IMR-90 (cell line): ENCODE results near the gene KDM6B. TPM values are rescaled to one million over a fixed set of nuclear protein-coding genes. Genes with fewer than 3 reads are reported as not detected.
A peak's percentile ranks its signal among the peaks of the same experiment; 100 is the strongest.

Experiments used
- ATAC-seq: fragments of 200-7000 bp; cut with Tn5 transposase; 2 replicates; pipeline ENCODE4 v1.9.1; 2020; ENCODE audit warnings: low read depth, mild to moderate bottlenecking, moderate library complexity
- BruUV-seq: library from RNA; stranded (reverse); fragments of 400-500 nt; replicated peaks from 2 replicates; lab custom pipeline; 2021; lab: Mats Ljungman, UMichigan
- CTCF ChIA-PET: fragments of 300-600 bp; formaldehyde crosslinking; extraction: SDS; loops from one replicate; lab custom pipeline; 2021; ENCODE audit warnings: antibody characterized with exemption; lab: Yijun Ruan, JAX
- POLR2A ChIA-PET: fragments of 300-600 bp; sonication (Branson Sonifier 250); formaldehyde crosslinking; loops from one replicate; lab custom pipeline; 2022; ENCODE audit warnings: antibody characterized with exemption; ENCODE audit not compliant: unreplicated experiment; lab: Charles Lee
- DNase-seq: peaks from one replicate; pipeline ENCODE4 v3.0.0; 2013
- H2AFZ ChIP-seq: replicated peaks from 2 replicates; pipeline ENCODE3; 2013; ENCODE audit warnings: low read length, mild to moderate bottlenecking; ENCODE audit not compliant: poor library complexity
- H2AK5ac ChIP-seq: 2 replicates; pipeline ENCODE4 v1.6.1; 2013; ENCODE audit warnings: low read depth, low read length, inconsistent platforms
- H2AK9ac ChIP-seq: replicated peaks from 2 replicates; pipeline ENCODE3; 2013; ENCODE audit warnings: mild to moderate bottlenecking, low read depth, low read length, moderate library complexity; ENCODE audit not compliant: poor library complexity
- H2BK120ac ChIP-seq: 2 replicates; pipeline ENCODE4 v1.6.1; 2013; ENCODE audit warnings: low read depth, low read length, inconsistent platforms
- H2BK15ac ChIP-seq: 3 replicates; pipeline ENCODE4 v1.6.1; 2013; ENCODE audit warnings: low read depth, low read length, inconsistent platforms
- H2BK20ac ChIP-seq: 2 replicates; pipeline ENCODE4 v1.6.1; 2013; ENCODE audit warnings: low read depth, mild to moderate bottlenecking, inconsistent platforms, low read length, moderate library complexity
- H2BK5ac ChIP-seq: 2 replicates; pipeline ENCODE4 v1.6.1; 2013; ENCODE audit warnings: mild to moderate bottlenecking, low read depth, low read length, inconsistent platforms; ENCODE audit not compliant: poor library complexity, severe bottlenecking
- H3K14ac ChIP-seq: replicated peaks from 2 replicates; pipeline ENCODE4 v1.6.1; 2013; ENCODE audit warnings: low read depth, low read length, inconsistent platforms
- H3K18ac ChIP-seq: 2 replicates; pipeline ENCODE4 v1.6.1; 2013; ENCODE audit warnings: low read depth, low read length, control low read depth
- H3K23ac ChIP-seq: 2 replicates; pipeline ENCODE4 v1.6.1; 2013; ENCODE audit warnings: low read depth, low read length, inconsistent platforms
- H3K27ac ChIP-seq: 2 replicates; pipeline ENCODE4 v1.5.1; 2013; ENCODE audit warnings: mild to moderate bottlenecking, control low read depth, low read length; ENCODE audit not compliant: insufficient read depth
- H3K27me3 ChIP-seq: 2 replicates; pipeline ENCODE4 v1.6.1; 2013; ENCODE audit warnings: low read length; ENCODE audit not compliant: control insufficient read depth, insufficient read depth
- H3K36me3 ChIP-seq: 2 replicates; pipeline ENCODE4 v1.6.1; 2013; ENCODE audit warnings: low read length, mixed read lengths; ENCODE audit not compliant: control insufficient read depth, insufficient read depth
- H3K4ac ChIP-seq: 2 replicates; pipeline ENCODE4 v1.6.1; 2013; ENCODE audit warnings: low read depth, low read length, inconsistent platforms
- H3K4me1 ChIP-seq: 2 replicates; pipeline ENCODE4 v1.6.1; 2013; ENCODE audit warnings: low read length, mixed read lengths; ENCODE audit not compliant: control insufficient read depth, insufficient read depth
- H3K4me2 ChIP-seq: 2 replicates; pipeline ENCODE4 v1.6.1; 2013; ENCODE audit warnings: low read depth, mild to moderate bottlenecking, control low read depth, low read length, moderate library complexity
- H3K4me3 ChIP-seq: 2 replicates; pipeline ENCODE4 v1.5.1; 2013; ENCODE audit warnings: low read depth, mild to moderate bottlenecking, control low read depth, low read length, moderate library complexity; ENCODE audit not compliant: insufficient read depth
- H3K56ac ChIP-seq: 2 replicates; pipeline ENCODE4 v1.6.1; 2013; ENCODE audit warnings: low read length, inconsistent platforms; ENCODE audit not compliant: insufficient read depth; ENCODE audit errors: extremely low read depth
- H3K79me1 ChIP-seq, 2 experiments: 2 replicates each; pipeline ENCODE4 v1.6.1; 2013; ENCODE audit warnings: low read length in 2 of 2, inconsistent platforms in 1 of 2, low read depth in 1 of 2
- H3K9ac ChIP-seq: 2 replicates; pipeline ENCODE4 v1.6.1; 2013; ENCODE audit warnings: low read depth, low read length, control low read depth
- H3K9me1 ChIP-seq: 2 replicates; pipeline ENCODE4 v1.6.1; 2013; ENCODE audit warnings: low read length, inconsistent platforms; ENCODE audit not compliant: insufficient read depth
- H3K9me3 ChIP-seq: 2 replicates; pipeline ENCODE4 v1.6.1; 2013; ENCODE audit warnings: low read length; ENCODE audit not compliant: control insufficient read depth, insufficient read depth
- H4K20me1 ChIP-seq: 2 replicates; pipeline ENCODE4 v1.6.1; 2013; ENCODE audit warnings: low read length, inconsistent platforms; ENCODE audit not compliant: insufficient read depth
- H4K5ac ChIP-seq: 2 replicates; pipeline ENCODE4 v1.6.1; 2013; ENCODE audit warnings: mild to moderate bottlenecking, low read depth, low read length, control low read depth
- H4K8ac ChIP-seq, 2 experiments: 2 replicates each; pipeline ENCODE4 v1.6.1; 2013; ENCODE audit warnings: low read depth in 2 of 2, low read length in 2 of 2, control low read depth in 1 of 2, inconsistent platforms in 1 of 2
- H4K91ac ChIP-seq: 2 replicates; pipeline ENCODE4 v1.6.1; 2013; ENCODE audit warnings: low read depth, low read length, inconsistent platforms; ENCODE audit not compliant: insufficient read depth
- BHLHE40 ChIP-seq: fragments of 150-350 bp; IDR thresholded peaks from 2 replicates; pipeline ENCODE4 v1.6.1; 2016; ENCODE audit warnings: mild to moderate bottlenecking, low read depth, low read length
- POLR2A ChIP-seq: IDR thresholded peaks from 2 replicates; pipeline ENCODE4 v1.6.1; 2012; ENCODE audit warnings: mild to moderate bottlenecking, low read depth, low read length
- RAD21 ChIP-seq: IDR thresholded peaks from 2 replicates; pipeline ENCODE4 v1.6.1; 2012; ENCODE audit warnings: low read length, improper control_type of control experiment
- WGBS, 2 experiments: methylation state at CpG; one replicate each; pipeline versions ENCODE4 v1.1.5 to v1.1.7; 2013; ENCODE audit warnings: missing lambda C conversion rate in 2 of 2; ENCODE audit not compliant: insufficient read length in 1 of 2; ENCODE audit errors: extremely low coverage in 2 of 2; 5-methylcytosine and 5-hydroxymethylcytosine counted together
- dilution Hi-C: fragments of 300-500 bp; cut with HindIII; formaldehyde crosslinking; loops from one replicate; pipeline ENCODE4 v1.14.3; 2018; ENCODE audit warnings: low sequenced_read_pairs; ENCODE audit not compliant: unreplicated experiment
- in situ Hi-C: fragments of 300-500 bp; cut with MboI; formaldehyde crosslinking; loops from 3 replicates; pipeline ENCODE4 v1.14.3; 2019; ENCODE audit warnings: low sequenced_read_pairs, inconsistent platforms, mixed read lengths
- intact Hi-C: fragments of 100-400 bp; cut with micrococcal nuclease; formaldehyde crosslinking; loops from 2 replicates; pipeline ENCODE4 v1.10.0; 2022
- polyA plus RNA-seq, 3 experiments: library from polyadenylated mRNA; depleted of rRNA; stranded (reverse); fragments of >200 nt; gene quantifications; 2 replicates each; pipeline ENCODE4 v1.2.3, GENCODE V29; 2012; ENCODE audit warnings: low replicate concordance in 1 of 3
- total RNA-seq: library from RNA; depleted of rRNA; stranded (reverse); fragments of >200 nt; gene quantifications from 2 replicates; pipeline ENCODE4 v1.2.3, GENCODE V29; 2012
- TF ChIP-seq, protein P1 (sequence below): conservative IDR thresholded peaks from 2 replicates; pipeline ENCODE4 v1.5.1; 2012; ENCODE audit warnings: mild to moderate bottlenecking, low read depth, low read length, improper control_type of control experiment

The KDM6B gene
- total and polyA plus RNA-seq, 2 of the 4 experiments (the other 2 are of a cell fraction), result 0.72 to 3.5 TPM

GRCh38 chr17:7825206-7825990, 8.6 kb upstream of the KDM6B start:
- CTCF ChIA-PET, result interaction anchor here (0.5 to 1.2 kb wide), 3 partner anchors 8 to 165 kb away, joined by 3 read pairs; no protein-coding TSS in a partner anchor
- Histone ChIP-seq H3K27ac (no peak overlapping the region), H3K9ac (no peak overlapping the region), H3K56ac (no peak overlapping the region), H4K5ac (no peak overlapping the region), H4K8ac (no peak overlapping the region), H3K4me3 (no peak overlapping the region), H3K18ac (no peak overlapping the region), H2BK15ac (no peak overlapping the region), H2AK5ac (no peak overlapping the region), H3K4me2 (no peak overlapping the region), H2BK5ac (no peak overlapping the region), H3K36me3 (no peaks in the 10 kb centered on the region), H2BK120ac (no peak overlapping the region), H3K27me3 (peaks cover 13% of the 10 kb centered on the region), H2AK9ac (no peak overlapping the region), H3K4me1 (no peaks in the 10 kb centered on the region; the same call in 1 of the 2 replicates), H3K4ac (no peak overlapping the region), H4K20me1 (no peaks in the 10 kb centered on the region; the same call in 1 of the 2 replicates), H3K9me1 (no peaks in the 10 kb centered on the region), H3K79me1 (no peaks in the 10 kb centered on the region), H3K9me3 (no peaks in the 10 kb centered on the region), H2AFZ (no peak overlapping the region), H2BK20ac (no peak overlapping the region), H3K14ac (no peak overlapping the region), H3K23ac (0 out of 2 replicates have a peak overlapping the region, but pooled peaks have one; percentile 10), H4K91ac (no peak overlapping the region)
- in situ Hi-C loops (no loop called here), dilution Hi-C loops (no loop called here), intact Hi-C loops (no loop called here)
- no peak for DNase-seq
- ATAC-seq, result peak; percentile 35
- WGBS, 2 experiments, result 36% methylated on average over 7 of the region's 12 CpGs; no CpG with 5 or more reads in 1 of the 2 experiments
- BruUV-seq, result no TSS peak
- TF ChIP-seq RAD21 (peak; percentile 21; the same call in 1 of the 2 replicates), BHLHE40 (0 out of 2 replicates have a peak, but pooled peaks have one; percentile 13), POLR2A (no peak)
- TF ChIP-seq, protein P1, sequence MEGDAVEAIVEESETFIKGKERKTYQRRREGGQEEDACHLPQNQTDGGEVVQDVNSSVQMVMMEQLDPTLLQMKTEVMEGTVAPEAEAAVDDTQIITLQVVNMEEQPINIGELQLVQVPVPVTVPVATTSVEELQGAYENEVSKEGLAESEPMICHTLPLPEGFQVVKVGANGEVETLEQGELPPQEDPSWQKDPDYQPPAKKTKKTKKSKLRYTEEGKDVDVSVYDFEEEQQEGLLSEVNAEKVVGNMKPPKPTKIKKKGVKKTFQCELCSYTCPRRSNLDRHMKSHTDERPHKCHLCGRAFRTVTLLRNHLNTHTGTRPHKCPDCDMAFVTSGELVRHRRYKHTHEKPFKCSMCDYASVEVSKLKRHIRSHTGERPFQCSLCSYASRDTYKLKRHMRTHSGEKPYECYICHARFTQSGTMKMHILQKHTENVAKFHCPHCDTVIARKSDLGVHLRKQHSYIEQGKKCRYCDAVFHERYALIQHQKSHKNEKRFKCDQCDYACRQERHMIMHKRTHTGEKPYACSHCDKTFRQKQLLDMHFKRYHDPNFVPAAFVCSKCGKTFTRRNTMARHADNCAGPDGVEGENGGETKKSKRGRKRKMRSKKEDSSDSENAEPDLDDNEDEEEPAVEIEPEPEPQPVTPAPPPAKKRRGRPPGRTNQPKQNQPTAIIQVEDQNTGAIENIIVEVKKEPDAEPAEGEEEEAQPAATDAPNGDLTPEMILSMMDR, result no peak
- POLR2A ChIA-PET, result no interaction called here
